Kasumi-1 (cell line): Measurements from ENCODE around the gene FBXO4.

Experiments used
- DNase-seq, 2 experiments: peaks; one replicate each; lab custom pipeline; 2025; lab: John Stamatoyannopoulos, UW

Gene FBXO4, protein sequence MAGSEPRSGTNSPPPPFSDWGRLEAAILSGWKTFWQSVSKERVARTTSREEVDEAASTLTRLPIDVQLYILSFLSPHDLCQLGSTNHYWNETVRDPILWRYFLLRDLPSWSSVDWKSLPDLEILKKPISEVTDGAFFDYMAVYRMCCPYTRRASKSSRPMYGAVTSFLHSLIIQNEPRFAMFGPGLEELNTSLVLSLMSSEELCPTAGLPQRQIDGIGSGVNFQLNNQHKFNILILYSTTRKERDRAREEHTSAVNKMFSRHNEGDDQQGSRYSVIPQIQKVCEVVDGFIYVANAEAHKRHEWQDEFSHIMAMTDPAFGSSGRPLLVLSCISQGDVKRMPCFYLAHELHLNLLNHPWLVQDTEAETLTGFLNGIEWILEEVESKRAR

DNA sequence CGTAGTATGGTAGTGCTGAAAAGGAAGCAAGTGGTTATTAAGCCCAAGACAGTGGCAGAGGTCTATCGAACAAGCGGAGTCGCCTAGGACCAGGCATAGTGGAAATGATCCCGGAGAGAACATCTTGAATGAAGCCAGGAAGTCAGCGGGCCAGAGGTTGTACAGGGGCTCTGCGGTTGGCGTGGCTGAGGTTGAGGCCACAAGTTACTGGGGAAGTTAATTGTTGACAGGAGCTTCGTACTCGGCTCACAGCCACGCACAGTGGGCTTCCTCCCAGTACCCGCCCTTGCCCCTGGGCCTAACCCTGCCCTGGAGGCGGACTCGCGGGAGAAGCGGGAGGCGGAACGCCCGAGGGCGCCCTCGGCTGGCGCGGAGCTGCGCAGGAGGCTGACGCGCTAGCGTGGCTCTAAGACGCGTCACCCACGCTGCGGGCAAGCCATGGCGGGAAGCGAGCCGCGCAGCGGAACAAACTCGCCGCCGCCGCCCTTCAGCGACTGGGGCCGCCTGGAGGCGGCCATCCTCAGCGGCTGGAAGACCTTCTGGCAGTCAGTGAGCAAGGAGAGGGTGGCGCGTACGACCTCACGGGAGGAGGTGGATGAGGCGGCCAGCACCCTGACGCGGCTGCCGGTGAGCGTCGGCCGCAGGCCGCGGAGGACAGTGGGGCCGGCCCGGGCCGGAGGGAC is at the start of gene FBXO4:
Gene FBXO4 (plus strand): TSS at position 410 of the 683 bp plus-strand sequence. CDS start 29 bp downstream, at position 439.
- peak; percentile 82 to 86 for DNase-seq

DNA sequence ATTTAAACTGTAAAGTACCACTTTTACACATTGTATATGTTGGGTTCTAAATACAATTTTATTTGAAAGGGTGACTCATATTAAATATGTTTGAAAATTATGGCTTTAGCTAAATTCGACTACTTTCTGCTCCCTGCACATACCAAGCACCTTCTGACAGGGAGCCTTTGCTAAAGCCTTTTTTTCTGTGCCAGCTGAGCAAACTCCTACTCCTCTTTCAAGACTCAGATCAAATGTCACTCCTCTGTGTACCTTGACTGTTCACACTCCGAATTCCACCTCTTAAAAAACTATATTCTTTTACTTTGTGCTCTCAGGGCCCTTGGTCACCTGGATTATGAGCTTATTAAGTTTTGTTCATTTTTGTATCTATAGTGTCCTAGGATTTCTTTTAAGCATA is 48.4 kb upstream of the FBXO4 start:
- no peak for DNase-seq

DNA sequence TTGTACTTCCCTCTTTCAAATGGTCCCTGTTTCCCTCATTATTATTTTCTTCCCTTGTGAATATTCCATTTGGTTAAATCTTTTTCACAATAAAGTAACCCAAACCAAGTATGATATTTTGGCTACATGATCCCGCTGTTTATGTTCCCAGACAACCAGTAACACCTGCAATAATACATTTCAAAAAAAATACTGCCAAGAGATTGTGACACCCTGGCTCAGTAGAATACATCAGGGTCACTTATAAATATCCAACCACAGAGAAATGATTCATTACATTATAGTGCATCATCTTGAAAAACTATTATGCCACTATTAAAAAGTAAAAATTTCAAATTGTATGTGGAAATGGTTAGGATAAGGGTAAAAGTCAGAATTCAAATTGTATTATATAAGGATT is 47.7 kb upstream of the FBXO4 start:
- no peak for DNase-seq

DNA sequence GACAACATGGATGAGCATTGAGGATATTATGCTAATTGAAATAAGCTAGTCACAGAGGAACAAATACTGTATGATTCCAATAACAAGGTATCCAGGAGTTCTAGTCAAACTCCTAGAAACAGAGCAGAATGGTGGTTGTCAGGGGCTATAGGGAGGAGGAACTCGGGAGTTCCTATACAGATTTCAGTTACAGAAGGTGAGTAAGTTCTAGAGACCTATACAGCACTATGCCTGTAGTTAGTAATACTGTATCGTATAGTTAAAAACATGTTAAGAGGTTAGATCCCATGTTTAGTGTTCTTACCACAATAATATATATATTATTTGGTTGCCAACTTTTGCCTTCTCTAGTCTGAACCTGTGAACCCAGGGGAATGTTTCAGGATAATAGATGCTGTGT is 46.9 kb upstream of the FBXO4 start:
- DNase-seq = no peak

DNA sequence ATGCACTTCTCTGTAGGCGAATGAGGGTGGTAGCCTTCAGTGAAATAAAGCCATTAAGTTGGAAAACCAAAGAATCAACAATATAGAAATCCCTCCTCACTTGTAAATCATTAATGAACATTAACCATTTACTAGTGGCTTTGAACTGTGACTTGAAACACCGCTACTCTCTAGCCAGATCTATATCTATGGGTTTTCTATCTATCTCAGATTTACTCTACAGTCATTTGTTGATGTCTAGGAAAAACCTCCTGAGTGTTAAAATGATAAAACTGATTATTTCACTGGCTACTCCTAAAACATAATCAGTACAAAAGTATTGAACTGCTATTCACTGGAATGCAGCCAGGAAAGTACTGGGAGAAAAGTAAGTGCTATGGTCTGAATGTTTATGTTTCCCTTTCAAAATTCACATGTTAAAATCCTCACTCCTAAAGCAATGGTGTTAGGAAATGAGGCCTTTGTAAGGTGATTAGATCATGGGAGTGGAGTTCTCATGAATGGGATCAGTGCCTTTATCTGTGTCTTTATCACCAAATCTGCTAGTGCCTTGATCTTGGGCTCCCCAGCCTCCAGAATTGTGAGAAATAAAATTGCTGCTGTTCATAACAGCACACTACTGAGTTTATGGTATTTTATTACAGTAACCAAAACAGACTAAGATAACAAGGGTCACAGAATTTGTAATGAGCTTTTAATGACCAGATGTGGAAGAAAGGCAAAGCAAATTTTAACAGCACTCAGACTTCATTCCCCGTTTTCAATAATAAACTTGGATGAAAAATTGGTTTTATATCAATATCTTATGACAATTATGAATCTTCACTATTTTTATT is 46.2 kb upstream of the FBXO4 start:
- DNase-seq = no peak

DNA sequence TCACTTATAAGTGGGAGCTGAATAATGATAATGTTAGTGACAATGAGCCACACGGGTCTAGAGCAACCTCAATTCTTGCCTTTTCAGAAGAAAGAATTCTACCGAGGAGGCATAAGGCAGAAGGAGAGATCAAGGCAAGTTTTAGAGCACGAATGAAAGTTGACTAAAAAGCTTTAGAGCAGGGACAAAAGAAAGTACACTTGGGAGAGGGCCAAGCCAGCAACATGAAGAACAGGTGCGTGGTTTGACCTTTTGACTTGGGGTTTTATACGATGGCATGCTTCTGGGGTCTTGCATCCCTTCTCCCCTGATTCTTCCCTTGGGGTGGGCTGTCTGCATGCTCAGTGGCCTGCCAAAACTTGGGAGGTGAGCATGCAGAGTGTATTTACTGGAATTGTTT is 42.3 kb upstream of the FBXO4 start:
- no peak for DNase-seq

DNA sequence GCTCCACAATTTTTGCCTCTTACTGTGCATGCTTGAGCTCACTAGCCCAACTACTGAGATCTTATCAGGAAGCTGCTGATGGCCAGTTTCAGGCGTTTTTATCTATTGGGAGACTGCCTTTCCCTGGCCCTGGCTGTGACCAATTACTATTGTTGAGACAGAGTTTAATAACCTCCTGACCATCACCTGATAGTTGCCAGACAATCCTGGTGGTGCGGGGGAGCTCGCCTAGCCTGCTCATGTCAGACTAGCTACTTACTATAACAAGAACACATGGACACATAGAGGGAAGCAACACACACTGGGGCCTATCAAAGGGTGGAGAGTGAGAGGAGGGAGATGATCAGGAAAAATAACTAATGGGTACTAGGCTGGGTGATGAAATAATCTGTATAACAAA is 41.8 kb upstream of the FBXO4 start:
- DNase-seq = no peak

DNA sequence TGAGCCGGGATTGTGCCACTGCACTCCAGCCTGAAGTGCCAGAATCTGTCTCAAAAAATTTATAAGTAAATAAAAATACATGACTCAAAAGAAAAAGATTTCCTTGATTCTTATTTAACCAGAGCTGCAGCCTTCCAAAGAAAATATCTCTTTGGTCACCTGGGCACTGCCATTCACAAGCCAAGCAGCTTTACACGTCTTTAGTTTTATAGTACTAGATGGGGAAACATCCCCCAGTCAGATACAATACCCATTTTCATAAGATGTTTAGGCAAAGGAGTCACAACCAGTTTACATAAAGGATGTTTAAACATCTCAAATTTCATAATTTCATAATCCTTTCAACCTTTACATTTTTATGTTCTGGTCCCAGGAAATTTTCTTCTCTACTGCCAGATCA is 41.1 kb upstream of the FBXO4 start:
- DNase-seq = no peak

DNA sequence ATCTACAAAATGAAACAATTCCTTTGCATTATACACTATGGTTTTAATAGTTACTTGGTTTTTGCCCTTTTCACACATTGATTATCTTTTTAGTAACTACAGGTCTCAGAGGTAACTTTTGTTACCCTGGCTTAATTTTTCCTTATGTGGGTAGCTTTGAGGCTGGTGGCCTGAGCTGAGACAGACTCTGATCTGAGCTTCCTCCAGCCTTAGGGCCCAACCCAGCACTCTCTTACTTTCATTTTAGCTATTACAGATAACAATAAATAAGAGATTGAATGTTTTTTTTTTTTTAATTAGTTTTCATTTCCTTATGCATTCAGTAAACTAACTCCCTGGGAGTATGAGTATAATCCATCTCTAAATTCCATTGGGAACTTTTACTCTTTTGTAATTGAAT is 39.8 kb upstream of the FBXO4 start:
- no peak for DNase-seq

DNA sequence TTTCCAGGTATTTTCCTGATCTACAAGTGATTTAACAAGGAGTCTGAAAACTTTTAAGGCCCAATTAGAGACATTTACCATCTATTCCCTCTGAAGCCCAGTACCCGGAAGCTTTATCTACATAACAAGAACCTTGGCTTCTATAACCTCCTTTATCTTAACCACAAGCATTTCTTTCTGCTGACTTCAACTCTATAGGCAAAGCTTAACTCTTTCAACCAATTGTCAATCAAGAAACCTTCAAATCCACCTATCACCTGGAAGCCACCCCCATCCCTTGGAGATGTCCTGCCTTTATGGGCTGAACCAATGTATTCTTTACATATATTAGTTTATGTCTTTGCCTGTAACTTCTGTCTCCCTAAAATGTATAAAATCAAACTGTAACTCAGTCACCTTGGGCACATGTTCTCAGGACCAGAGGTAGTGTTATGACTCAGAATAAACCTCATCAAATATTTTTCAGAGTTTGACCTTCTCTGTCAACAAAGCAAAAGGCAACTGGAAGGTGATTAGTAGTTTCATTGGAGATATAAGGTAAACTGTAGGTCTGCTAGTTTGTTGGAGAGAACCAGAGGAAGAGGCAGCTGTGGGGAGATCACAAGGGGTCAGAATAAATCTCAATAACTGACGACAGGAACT is 33.9 kb upstream of the FBXO4 start:
- DNase-seq = no peak

DNA sequence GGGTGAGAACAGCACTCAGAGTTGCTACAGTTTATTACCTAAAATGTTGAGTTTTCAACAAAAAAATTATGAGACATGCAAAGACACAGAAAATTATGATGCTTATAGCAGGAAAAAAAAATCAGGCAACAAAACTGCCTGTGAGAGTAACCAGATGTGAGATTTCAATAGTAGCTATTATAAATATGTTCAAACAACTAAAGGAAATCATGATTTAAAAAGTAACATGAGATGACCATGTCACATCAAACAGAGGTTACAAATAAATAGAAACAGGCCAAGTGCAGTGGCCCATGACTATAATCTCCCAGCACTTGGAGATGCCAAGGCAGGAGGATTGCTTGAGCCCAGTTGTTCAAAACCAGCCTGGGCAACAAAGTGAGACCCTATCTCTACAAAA is 33.0 kb upstream of the FBXO4 start:
- no peak for DNase-seq

DNA sequence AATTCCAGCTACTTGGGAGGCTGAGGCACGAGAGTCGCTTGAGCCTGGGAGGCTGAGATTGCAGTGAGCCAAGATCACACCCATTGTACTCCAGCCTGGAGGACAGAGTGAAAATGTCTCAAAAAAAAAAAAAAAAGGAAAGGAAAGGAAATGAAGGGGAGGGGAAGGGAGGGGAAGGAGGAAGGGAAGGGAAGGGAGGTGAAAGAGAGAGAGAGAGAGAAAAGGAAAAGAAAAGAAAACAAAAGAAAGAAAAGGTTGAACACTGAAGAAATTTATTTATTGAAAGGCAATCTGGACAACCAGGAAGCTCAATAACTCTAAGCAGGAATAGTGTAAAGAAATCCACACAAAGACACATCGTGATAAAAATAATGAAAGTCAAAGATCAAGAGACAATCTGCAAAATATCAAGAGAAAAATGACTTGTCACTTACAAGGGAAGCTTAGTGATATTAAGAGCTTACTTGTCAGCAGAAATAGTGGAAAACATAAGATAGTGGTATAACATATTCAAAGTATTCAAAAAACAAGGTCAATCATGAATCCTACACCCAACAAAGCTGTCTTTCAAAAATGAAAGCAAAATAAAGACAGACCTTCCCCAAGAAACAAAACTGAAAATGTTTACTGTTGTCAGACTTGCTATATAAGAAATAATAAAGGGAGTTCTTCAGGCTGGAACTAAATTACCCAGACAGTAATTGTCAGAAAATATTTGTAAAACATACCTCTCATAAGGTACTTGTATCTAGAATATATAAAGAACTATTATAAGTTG is 31.8 kb upstream of the FBXO4 start:
- DNase-seq = no peak

DNA sequence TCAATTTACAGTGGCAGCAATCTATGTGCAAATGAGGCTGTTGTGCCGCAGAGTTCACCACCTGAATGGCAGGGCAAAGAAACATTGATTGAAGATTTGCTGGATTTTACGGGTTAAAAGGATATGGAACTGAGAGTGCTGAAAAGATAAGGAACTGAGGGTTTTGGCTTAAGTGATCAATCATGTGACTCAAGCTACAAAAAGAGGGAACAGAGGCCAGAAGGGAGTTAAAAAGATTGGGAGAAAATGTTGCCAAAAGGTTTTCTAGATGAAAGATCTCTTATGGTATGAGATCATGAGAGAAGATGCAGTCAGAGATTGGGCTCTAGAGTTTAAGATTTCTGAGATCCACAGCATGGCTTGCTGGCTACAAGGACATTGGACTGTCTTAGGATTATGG is 28.9 kb upstream of the FBXO4 start:
- DNase-seq = no peak

DNA sequence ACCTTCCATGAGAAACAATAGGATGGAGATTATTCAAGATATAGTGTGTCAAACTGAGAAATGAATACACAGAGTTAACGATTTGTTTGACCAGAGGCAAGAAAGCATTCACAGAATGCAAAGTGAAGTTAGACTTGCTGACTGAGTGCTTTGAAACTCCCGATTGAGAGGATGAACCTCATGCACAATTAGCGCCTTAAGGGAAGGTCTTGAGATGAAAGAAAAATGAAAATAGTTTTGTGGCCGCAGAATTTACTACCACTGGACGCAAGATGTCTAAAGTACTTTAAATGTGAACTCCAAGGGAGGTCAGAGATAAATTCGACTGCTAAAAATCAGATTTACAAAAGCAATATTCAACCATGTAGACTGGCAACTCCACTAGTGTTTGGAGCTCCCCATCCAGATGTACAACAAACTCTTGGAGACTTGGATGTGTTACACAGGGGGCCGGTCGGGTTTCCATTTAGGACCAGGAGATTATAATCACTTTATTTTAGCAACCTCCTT is 21.6 kb upstream of the FBXO4 start:
- no peak for DNase-seq

DNA sequence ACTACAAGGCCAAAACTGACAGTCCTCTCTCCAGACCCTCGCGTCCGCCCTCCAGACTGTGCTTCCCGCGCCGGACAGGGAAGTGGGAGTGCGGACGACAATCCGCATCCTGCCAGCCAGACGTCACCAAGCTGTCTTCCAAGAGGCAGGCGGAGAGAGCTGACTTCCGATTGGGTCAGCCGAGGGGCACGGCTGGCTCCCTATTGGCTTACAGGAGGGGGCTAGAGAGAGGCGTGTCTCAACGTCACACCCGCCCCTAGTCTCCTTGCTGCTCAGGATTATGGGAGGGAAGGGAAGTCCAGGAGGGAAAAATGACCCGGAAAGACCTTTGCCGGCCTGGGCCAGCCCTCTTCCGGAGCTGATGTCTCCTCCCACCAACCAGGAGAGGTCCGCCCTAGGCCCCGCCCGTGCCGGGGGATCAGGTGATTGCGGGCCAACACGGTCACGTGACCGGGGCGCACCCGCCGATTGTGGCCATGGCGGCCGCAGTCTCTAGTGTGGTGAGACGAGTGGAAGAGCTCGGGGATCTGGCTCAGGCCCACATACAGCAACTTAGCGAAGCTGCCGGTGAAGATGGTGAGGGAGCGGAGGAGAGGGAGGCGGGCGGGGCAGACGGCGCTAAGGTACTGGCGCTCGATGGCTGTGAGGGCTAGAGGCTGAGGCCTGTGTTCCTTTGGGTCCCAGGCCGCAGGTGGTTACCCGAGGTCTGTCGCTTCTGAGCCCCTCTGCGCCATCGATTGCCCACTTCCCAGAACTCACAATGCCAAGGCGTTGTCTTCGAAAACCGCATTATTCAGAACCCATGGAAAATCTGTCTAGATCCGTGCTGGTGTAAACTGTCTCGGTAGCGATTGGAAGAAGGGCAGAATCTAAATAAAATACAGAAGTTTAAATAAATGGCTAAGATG is 20.9 kb upstream of the FBXO4 start, which contains the start of gene RIMOC1:
Gene RIMOC1 (plus strand): TSS at position 453 of the 908 bp plus-strand sequence. CDS start 24 bp downstream, at position 477.
- DNase-seq = peak; percentile 99 to 100

DNA sequence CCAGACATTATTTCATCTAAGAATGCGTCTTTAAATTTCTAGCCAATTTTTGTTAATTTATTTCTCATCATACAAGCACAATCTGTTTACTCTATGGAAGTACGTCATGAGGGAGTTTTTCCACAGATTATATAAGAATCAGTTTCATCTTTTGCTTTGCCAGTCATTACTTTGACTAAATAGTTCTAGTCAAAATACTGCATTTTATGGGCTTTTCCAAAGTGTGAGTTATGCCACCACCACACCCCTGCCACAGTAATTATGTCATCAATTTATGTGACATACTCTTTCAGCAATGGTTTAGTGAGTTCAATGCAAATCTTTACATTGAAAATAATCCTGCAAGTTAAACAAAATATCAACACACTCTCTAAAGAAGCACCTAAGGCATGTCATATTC is 18.9 kb upstream of the FBXO4 start:
- DNase-seq = no peak

DNA sequence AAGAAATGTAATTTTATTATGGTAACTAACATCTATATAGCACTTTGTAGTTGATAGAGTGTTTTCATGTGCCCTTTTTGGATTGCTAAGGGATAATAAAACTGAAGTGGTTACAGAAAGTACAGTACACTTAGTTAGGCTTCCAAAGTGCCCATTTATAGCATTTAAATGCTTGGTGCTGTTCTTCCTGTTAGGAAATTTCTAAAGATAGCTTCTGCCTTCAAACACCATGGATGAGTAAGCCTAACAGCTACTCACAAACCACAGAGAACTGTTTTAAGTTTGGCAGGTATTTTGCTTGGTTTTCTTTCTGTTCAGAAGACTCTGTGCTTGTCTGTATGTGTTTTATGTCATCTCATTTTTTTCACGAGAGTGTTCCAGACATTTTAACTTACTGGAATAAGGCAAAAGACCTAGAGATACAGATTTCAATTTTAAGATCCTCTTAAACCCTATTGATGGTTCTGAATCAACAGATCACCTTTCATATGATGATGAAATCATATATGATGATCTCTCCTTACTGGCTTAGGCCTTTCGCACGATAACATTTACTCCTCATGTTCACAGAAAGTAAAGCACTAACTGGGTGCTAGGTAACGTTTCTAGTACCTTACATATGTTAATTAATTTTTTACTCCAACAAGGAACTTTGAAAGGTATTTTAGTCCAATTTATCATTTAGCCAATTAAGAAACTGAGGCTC is 16.6 kb upstream of the FBXO4 start:
- DNase-seq = peak; percentile 44 to 55

DNA sequence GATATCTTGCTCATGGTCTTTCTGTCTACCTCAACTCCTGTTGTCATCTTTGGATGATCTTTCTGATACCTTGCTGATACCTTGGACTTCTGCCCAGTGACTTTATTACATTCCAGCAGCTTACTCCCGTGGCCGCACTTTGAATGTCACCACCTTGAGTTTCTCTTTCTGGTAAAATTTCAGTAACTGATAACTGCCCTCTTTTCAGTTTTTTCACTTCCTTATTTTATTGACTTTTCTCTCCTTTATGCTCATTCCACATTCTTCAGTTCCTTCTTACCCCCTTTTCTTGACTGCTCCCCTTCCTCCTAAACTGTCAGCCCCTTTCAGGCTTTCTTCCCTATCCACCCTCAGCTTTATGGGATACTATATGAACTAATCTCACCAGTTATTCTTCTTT is 7.0 kb upstream of the FBXO4 start:
- no peak for DNase-seq

DNA sequence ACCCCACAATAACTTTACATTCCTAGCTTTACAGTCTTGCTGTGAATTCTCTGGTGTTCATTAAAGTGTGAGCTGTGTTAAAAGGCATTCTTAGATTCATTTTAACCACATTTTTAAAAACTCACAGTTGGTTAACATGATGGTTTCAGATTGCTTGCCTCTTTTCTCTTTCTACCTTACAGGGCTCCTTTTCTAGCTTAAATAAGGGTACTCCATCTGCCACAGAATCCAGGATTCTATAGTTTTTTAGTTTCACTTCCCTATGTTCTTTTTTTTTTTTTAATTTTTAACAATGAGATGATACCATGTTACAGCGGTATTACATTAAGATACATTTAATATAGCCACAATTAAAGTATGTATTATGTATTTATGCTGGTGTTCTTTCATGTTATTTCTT is 3.9 kb upstream of the FBXO4 start:
- DNase-seq = no peak
